Neutrophil (primary cell): ENCODE data around the gene SLC9A9.

Experiments used
- H3K27ac ChIP-seq: fragments of 200-600 bp; sonication (generic); 2 replicates; pipeline ENCODE4 v1.5.1; 2016; ENCODE audit warnings: mild to moderate bottlenecking, moderate library complexity
- H3K27me3 ChIP-seq: fragments of 200-600 bp; sonication (generic); 2 replicates; pipeline ENCODE4 v1.6.0; 2016; ENCODE audit warnings: mild to moderate bottlenecking
- H3K36me3 ChIP-seq: fragments of 200-600 bp; sonication (generic); 2 replicates; pipeline ENCODE4 v1.5.1; 2017
- H3K4me1 ChIP-seq, 2 experiments: fragments of 200-600 bp in 1 of 2; sonication (generic) in 1 of 2; 1 replicate in 1 of 2; 2 replicates in 1 of 2; pipeline versions ENCODE4 v1.5.1 to v1.6.1; 2013 to 2016; ENCODE audit warnings: low read depth in 1 of 2, low read length in 1 of 2, mild to moderate bottlenecking in 1 of 2, moderate library complexity in 1 of 2; ENCODE audit not compliant: control insufficient read depth in 1 of 2, insufficient read depth in 1 of 2
- H3K4me3 ChIP-seq, 2 experiments: fragments of 200-600 bp in 1 of 2; sonication (generic) in 1 of 2; 1 replicate in 1 of 2; 2 replicates in 1 of 2; pipeline ENCODE4 v1.5.1; 2013 to 2016; ENCODE audit warnings: low read depth in 1 of 2, low read length in 1 of 2, mild to moderate bottlenecking in 1 of 2, moderate library complexity in 1 of 2
- H3K9me3 ChIP-seq: fragments of 200-600 bp; sonication (generic); 2 replicates; pipeline ENCODE4 v1.5.1; 2016
- TF ChIP-seq, protein P1 (sequence below): fragments of 200-600 bp; sonication (generic); IDR thresholded peaks from 2 replicates; pipeline ENCODE4 v1.5.1; 2016; ENCODE audit warnings: antibody characterized with exemption

SLC9A9 gene

GRCh38 chr3:143819890-143820289 lies 28.4 kb downstream of the SLC9A9 start:
- no peak overlapping the region for H3K4me3 ChIP-seq
- no peak overlapping the region for H3K27ac ChIP-seq
- TF ChIP-seq, protein P1, sequence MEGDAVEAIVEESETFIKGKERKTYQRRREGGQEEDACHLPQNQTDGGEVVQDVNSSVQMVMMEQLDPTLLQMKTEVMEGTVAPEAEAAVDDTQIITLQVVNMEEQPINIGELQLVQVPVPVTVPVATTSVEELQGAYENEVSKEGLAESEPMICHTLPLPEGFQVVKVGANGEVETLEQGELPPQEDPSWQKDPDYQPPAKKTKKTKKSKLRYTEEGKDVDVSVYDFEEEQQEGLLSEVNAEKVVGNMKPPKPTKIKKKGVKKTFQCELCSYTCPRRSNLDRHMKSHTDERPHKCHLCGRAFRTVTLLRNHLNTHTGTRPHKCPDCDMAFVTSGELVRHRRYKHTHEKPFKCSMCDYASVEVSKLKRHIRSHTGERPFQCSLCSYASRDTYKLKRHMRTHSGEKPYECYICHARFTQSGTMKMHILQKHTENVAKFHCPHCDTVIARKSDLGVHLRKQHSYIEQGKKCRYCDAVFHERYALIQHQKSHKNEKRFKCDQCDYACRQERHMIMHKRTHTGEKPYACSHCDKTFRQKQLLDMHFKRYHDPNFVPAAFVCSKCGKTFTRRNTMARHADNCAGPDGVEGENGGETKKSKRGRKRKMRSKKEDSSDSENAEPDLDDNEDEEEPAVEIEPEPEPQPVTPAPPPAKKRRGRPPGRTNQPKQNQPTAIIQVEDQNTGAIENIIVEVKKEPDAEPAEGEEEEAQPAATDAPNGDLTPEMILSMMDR: no peak
- no peaks in the 10 kb centered on the region for H3K9me3 ChIP-seq
- H3K36me3 ChIP-seq: no peaks in the 10 kb centered on the region
- H3K27me3 ChIP-seq: no peaks in the 10 kb centered on the region
- peaks cover 4 to 5% of the 10 kb centered on the region in 2 experiments for H3K4me1 ChIP-seq

GRCh38 chr3:143814443-143814889 lies 33.8 kb downstream of the SLC9A9 start:
- TF ChIP-seq, protein P1: no peak
- H3K27me3 ChIP-seq: peaks cover 11% of the 10 kb centered on the region
- H3K9me3 ChIP-seq: no peaks in the 10 kb centered on the region
- no peaks in the 10 kb centered on the region for H3K36me3 ChIP-seq
- peaks cover 16 to 18% of the 10 kb centered on the region in 2 experiments for H3K4me1 ChIP-seq
- peak overlapping the region; percentile 70 for H3K27ac ChIP-seq
- H3K4me3 ChIP-seq: peak overlapping the region; percentile 12 to 36

DNA sequence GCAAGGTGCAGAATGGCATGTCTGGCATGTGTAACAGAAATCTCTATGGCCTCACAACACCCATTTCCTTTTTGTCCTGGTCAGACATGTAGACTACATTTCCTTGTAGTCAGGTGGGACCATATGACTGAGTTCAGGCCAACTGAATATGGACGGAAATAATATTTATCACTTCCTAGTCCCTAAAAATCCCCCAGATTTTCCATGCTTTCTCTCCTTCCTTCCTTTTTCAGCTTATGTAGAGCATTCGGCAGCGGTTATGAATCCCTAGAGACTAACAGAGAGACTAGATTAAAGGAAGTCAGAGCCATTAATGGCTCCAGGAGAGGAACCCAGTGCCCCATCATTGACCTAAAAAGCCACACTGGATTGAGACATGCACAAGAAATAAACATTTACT lies 35.8 kb downstream of the SLC9A9 start:
- no peaks in the 10 kb centered on the region for H3K36me3 ChIP-seq
- peaks cover 28% of the 10 kb centered on the region for H3K27me3 ChIP-seq
- H3K4me3 ChIP-seq: no peak overlapping the region
- H3K27ac ChIP-seq: no peak overlapping the region
- H3K9me3 ChIP-seq: no peaks in the 10 kb centered on the region
- TF ChIP-seq, protein P1: no peak
- H3K4me1 ChIP-seq: peaks cover 16 to 18% of the 10 kb centered on the region in 2 experiments

DNA sequence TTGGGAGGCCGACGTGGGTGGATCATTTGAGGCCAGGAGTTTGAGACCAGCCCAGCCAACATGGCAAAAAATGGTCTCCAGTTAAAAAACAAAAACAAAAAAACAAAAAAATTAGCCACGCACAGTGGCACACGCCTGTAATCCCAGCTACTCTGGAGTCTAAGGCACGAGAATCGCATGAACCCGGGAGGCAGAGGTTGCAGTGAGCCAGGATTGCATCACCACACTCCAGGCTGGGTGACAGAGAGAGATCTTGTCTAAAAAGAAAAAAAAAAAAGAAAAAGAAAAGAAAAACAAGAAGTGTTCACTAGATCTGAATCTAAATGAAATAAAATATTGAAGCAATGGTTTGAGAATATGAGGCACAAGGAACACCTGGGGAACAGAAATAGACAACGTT lies 36.7 kb downstream of the SLC9A9 start:
- Histone ChIP-seq H3K36me3 (no peaks in the 10 kb centered on the region), H3K4me3 (no peak overlapping the region), H3K27ac (no peak overlapping the region), H3K4me1 (peaks cover 16 to 18% of the 10 kb centered on the region in 2 experiments), H3K9me3 (no peaks in the 10 kb centered on the region), H3K27me3 (peaks cover 33% of the 10 kb centered on the region)
- TF ChIP-seq, protein P1: no peak

DNA sequence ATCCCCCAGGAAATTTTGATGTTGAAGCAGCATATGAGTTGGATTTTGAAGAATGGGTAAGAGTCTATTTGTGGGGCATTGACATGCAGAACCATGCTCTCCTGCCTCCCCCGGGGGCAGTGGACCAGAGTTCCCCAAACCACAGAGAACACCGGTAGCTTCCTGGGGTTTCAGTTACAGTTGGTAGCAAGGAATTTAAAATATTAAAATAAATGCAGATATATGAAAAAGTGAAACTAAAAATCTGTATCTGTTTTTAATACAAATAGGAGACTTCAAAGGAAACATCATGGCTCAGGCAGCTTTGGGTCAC lies 37.4 kb downstream of the SLC9A9 start:
- H3K4me3 ChIP-seq: no peak overlapping the region
- peaks cover 35% of the 10 kb centered on the region for H3K27me3 ChIP-seq
- H3K4me1 ChIP-seq: peaks cover 16 to 18% of the 10 kb centered on the region in 2 experiments
- no peaks in the 10 kb centered on the region for H3K36me3 ChIP-seq
- no peaks in the 10 kb centered on the region for H3K9me3 ChIP-seq
- TF ChIP-seq, protein P1: no peak
- H3K27ac ChIP-seq: no peak overlapping the region
